WTC11 (cell line): ENCODE results near the gene HOXA13. TPM values are rescaled to one million over a fixed set of nuclear protein-coding genes. Genes with fewer than 3 reads are reported as not detected.
A peak's percentile ranks its signal among the peaks of the same experiment; 100 is the strongest.

Experiments used
- ATAC-seq: fragments of 200-7000 bp; cut with Tn5 transposase; 2 replicates; pipeline ENCODE4 v1.10.0; 2021; ENCODE audit warnings: mild to moderate bottlenecking, moderate library complexity
- CTCF ChIA-PET: fragments of 300-600 bp; sonication (Branson Sonifier 250); formaldehyde crosslinking; loops from one replicate; lab custom pipeline; 2021; ENCODE audit warnings: antibody characterized with exemption; lab: Charles Lee
- POLR2A ChIA-PET: fragments of 350-600 bp; sonication (Branson Sonifier 250); formaldehyde crosslinking; loops from one replicate; lab custom pipeline; 2021; ENCODE audit warnings: antibody characterized with exemption; lab: Charles Lee
- DNase-seq: peaks from one replicate; pipeline ENCODE4 v3.0.0; 2021; ENCODE audit warnings: low spot score
- H3K27ac Mint-ChIP-seq: 2 replicates; pipeline ENCODE4 v1.8.0; 2021; ENCODE audit warnings: mixed read lengths
- H3K27me3 Mint-ChIP-seq: 2 replicates; pipeline ENCODE4 v1.8.0; 2021; ENCODE audit warnings: low read depth, mild to moderate bottlenecking, moderate library complexity, mixed read lengths
- H3K36me3 Mint-ChIP-seq: 2 replicates; pipeline ENCODE4 v1.8.0; 2021; ENCODE audit warnings: mixed read lengths
- H3K4me1 Mint-ChIP-seq: 2 replicates; pipeline ENCODE4 v1.8.0; 2022; ENCODE audit warnings: mixed read lengths
- H3K4me3 Mint-ChIP-seq: 2 replicates; pipeline ENCODE4 v1.8.0; 2021; ENCODE audit warnings: mild to moderate bottlenecking, moderate library complexity, mixed read lengths
- H3K9me3 Mint-ChIP-seq: 2 replicates; pipeline ENCODE4 v1.8.0; 2021; ENCODE audit warnings: mixed read lengths
- AR ChIP-seq: fragments of 250-450 bp; sonication (Bioruptor Pico); IDR thresholded peaks from 2 replicates; pipeline ENCODE4 v1.9.0; 2021; ENCODE audit warnings: mild to moderate bottlenecking
- E2F4 ChIP-seq: sonication (generic); formaldehyde crosslinking; IDR thresholded peaks from 2 replicates; pipeline ENCODE4 v1.8.1; 2022; ENCODE audit warnings: low read depth, mild to moderate bottlenecking, moderate library complexity, missing genetic modification reagents, borderline replicate concordance
- EMX1 ChIP-seq: fragments of 250-450 bp; sonication (Bioruptor Pico); IDR thresholded peaks from 2 replicates; pipeline ENCODE4 v1.8.0; 2021; ENCODE audit warnings: mild to moderate bottlenecking
- JUN ChIP-seq: sonication (generic); formaldehyde crosslinking; IDR thresholded peaks from 2 replicates; pipeline ENCODE4 v1.8.0; 2023; ENCODE audit warnings: mild to moderate bottlenecking, missing genetic modification reagents
- MYBL2 ChIP-seq: sonication (generic); formaldehyde crosslinking; IDR thresholded peaks from 2 replicates; pipeline ENCODE4 v1.8.1; 2023; ENCODE audit warnings: mild to moderate bottlenecking, moderate library complexity, missing genetic modification reagents
- TEAD1 ChIP-seq: sonication (generic); formaldehyde crosslinking; IDR thresholded peaks from 2 replicates; pipeline ENCODE4 v1.8.0; 2022; ENCODE audit warnings: mild to moderate bottlenecking, missing genetic modification reagents
- TP53 ChIP-seq: sonication (generic); formaldehyde crosslinking; IDR thresholded peaks from 2 replicates; pipeline ENCODE4 v1.8.1; 2023; ENCODE audit warnings: mild to moderate bottlenecking, missing genetic modification reagents
- ZMAT4 ChIP-seq: fragments of 250-450 bp; sonication (Bioruptor Pico); IDR thresholded peaks from 2 replicates; pipeline ENCODE4 v1.9.0; 2021; ENCODE audit warnings: mild to moderate bottlenecking
- ZNF138 ChIP-seq: sonication (generic); formaldehyde crosslinking; conservative IDR thresholded peaks from 2 replicates; pipeline ENCODE4 v1.8.1; 2022; ENCODE audit warnings: mild to moderate bottlenecking, moderate library complexity, missing genetic modification reagents
- ZNF232 ChIP-seq: sonication (generic); formaldehyde crosslinking; IDR thresholded peaks from 2 replicates; pipeline ENCODE4 v1.8.0; 2022; ENCODE audit warnings: mild to moderate bottlenecking, missing genetic modification reagents
- ZNF423 ChIP-seq: fragments of 250-450 bp; sonication (Bioruptor Pico); IDR thresholded peaks from 2 replicates; pipeline ENCODE4 v2.1.2; 2022; ENCODE audit warnings: mild to moderate bottlenecking, moderate library complexity
- total RNA-seq: library from RNA; stranded (reverse); gene quantifications from 3 replicates; pipeline ENCODE4 v1.2.3, GENCODE V29; 2021
- TF ChIP-seq, protein P1 (sequence below): fragments of 200-600 bp; IDR thresholded peaks from 2 replicates; pipeline ENCODE4 v1.8.0; 2022; ENCODE audit warnings: antibody characterized with exemption
- TF ChIP-seq, protein P2 (sequence below): sonication (generic); formaldehyde crosslinking; IDR thresholded peaks from 2 replicates; pipeline ENCODE4 v1.8.0; 2022; ENCODE audit warnings: mild to moderate bottlenecking, missing genetic modification reagents
- TF ChIP-seq, protein P3 (sequence below): sonication (generic); formaldehyde crosslinking; IDR thresholded peaks from 2 replicates; pipeline ENCODE4 v1.8.1; 2023; ENCODE audit warnings: mild to moderate bottlenecking, missing genetic modification reagents, moderate library complexity

HOXA13 gene
- total RNA-seq, 1 experiment from 2014 or later = not detected

GRCh38 chr7:27179503-27180430, 20.1 kb downstream of the HOXA13 start:
- TF ChIP-seq, protein P1, sequence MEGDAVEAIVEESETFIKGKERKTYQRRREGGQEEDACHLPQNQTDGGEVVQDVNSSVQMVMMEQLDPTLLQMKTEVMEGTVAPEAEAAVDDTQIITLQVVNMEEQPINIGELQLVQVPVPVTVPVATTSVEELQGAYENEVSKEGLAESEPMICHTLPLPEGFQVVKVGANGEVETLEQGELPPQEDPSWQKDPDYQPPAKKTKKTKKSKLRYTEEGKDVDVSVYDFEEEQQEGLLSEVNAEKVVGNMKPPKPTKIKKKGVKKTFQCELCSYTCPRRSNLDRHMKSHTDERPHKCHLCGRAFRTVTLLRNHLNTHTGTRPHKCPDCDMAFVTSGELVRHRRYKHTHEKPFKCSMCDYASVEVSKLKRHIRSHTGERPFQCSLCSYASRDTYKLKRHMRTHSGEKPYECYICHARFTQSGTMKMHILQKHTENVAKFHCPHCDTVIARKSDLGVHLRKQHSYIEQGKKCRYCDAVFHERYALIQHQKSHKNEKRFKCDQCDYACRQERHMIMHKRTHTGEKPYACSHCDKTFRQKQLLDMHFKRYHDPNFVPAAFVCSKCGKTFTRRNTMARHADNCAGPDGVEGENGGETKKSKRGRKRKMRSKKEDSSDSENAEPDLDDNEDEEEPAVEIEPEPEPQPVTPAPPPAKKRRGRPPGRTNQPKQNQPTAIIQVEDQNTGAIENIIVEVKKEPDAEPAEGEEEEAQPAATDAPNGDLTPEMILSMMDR = peak; percentile 83
- TF ChIP-seq MYBL2 (no peak), TEAD1 (CRISPR knock-in tag) (0 out of 2 replicates have a peak, but pooled peaks have one; percentile 28)
- TF ChIP-seq, protein P2, sequence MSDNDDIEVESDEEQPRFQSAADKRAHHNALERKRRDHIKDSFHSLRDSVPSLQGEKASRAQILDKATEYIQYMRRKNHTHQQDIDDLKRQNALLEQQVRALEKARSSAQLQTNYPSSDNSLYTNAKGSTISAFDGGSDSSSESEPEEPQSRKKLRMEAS (CRISPR knock-in tag) = peak; percentile 31; the same call in 1 of the 2 replicates
- TF ChIP-seq, all 79 proteins: peak for 3
- ATAC-seq = peak; percentile 63
- DNase-seq = peak; percentile 80
- H3K36me3 Mint-ChIP-seq = no peaks in the 10 kb centered on the region
- H3K27ac Mint-ChIP-seq = no peak overlapping the region
- H3K27me3 Mint-ChIP-seq = peaks cover 100% of the 10 kb centered on the region
- POLR2A ChIA-PET = no interaction called here
- peaks cover 28% of the 10 kb centered on the region for H3K4me1 Mint-ChIP-seq
- no peaks in the 10 kb centered on the region for H3K9me3 Mint-ChIP-seq
- H3K4me3 Mint-ChIP-seq = peak overlapping the region; percentile 41
- CTCF ChIA-PET = interaction anchor here (0.6 to 2.5 kb wide), 45 partner anchors 10 to 1126 kb away, joined by 3 to 34 read pairs (median 4); partner anchors contain the start of genes EVX1, HOXA1, HOXA13 and HOXA4

GRCh38 chr7:27179030-27179429, 20.9 kb downstream of the HOXA13 start:
- no peak for TF ChIP-seq ZNF232 (CRISPR knock-in tag)
- no peaks in the 10 kb centered on the region for H3K9me3 Mint-ChIP-seq
- no peak overlapping the region for H3K27ac Mint-ChIP-seq
- POLR2A ChIA-PET = no interaction called here
- peak overlapping the region; percentile 41 for H3K4me3 Mint-ChIP-seq
- H3K27me3 Mint-ChIP-seq = peaks cover 100% of the 10 kb centered on the region
- ATAC-seq (no peak), DNase-seq (no peak)
- CTCF ChIA-PET = interaction anchor here (0.7 to 2.5 kb wide), 28 partner anchors 9 to 1125 kb away, joined by 3 to 34 read pairs (median 7); partner anchors contain the start of genes HOXA13, HOXA4, HOXA5 and HOXA9
- H3K36me3 Mint-ChIP-seq = no peaks in the 10 kb centered on the region
- peaks cover 25% of the 10 kb centered on the region for H3K4me1 Mint-ChIP-seq

DNA sequence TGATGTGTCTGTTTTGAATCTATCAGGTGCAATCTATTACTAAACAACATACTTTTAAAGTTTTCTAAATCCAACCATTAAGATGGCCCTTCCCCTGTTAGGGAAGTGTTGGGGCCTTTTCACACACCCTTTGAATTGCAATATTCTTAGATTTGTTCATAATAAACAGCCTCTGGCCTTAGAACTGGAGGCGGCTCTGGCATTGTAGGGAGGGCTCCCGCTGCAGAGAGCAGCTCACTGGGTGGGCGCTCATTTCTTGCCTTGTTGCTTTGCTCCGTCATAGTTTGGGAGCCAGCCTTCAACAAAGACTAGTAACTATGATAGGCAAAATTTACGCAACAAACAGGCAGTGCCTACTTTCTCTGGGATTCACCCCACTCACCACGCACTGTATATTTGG, 21.5 kb downstream of the HOXA13 start:
- H3K36me3 Mint-ChIP-seq = no peaks in the 10 kb centered on the region
- no peak overlapping the region for H3K27ac Mint-ChIP-seq
- no peak for ATAC-seq
- H3K4me1 Mint-ChIP-seq = peaks cover 22% of the 10 kb centered on the region
- peaks cover 99% of the 10 kb centered on the region for H3K27me3 Mint-ChIP-seq
- DNase-seq = no peak
- H3K4me3 Mint-ChIP-seq = no peak overlapping the region
- TF ChIP-seq E2F4 (CRISPR knock-in tag) (no peak), JUN (CRISPR knock-in tag) (no peak), TP53 (no peak), AR (CRISPR knock-in tag) (no peak), ZNF423 (no peak), EMX1 (CRISPR knock-in tag) (no peak), ZMAT4 (no peak), ZNF138 (no peak)
- TF ChIP-seq, protein P3, sequence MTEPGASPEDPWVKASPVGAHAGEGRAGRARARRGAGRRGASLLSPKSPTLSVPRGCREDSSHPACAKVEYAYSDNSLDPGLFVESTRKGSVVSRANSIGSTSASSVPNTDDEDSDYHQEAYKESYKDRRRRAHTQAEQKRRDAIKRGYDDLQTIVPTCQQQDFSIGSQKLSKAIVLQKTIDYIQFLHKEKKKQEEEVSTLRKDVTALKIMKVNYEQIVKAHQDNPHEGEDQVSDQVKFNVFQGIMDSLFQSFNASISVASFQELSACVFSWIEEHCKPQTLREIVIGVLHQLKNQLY (CRISPR knock-in tag) = no peak
- no peaks in the 10 kb centered on the region for H3K9me3 Mint-ChIP-seq
- CTCF ChIA-PET = interaction anchor here (1.3 to 2.5 kb wide), 9 partner anchors 11 to 409 kb away, joined by 3 to 34 read pairs (median 19); partner anchors contain the start of genes HOXA13 and HOXA9
- POLR2A ChIA-PET = no interaction called here
